Measurements from ENCODE around the gene AFAP1L2. TPM values are rescaled to one million over a fixed set of nuclear protein-coding genes. Genes with fewer than 3 reads are reported as not detected.

The AFAP1L2 gene
- total RNA-seq, 2 experiments from 2014 or later = 1.4 to 2.0 TPM

GRCh38 chr10:114328874-114329273 is 75.4 kb downstream of the AFAP1L2 start:
- no peaks in the 10 kb centered on the region for H3K27me3 Mint-ChIP-seq
- no peaks in the 10 kb centered on the region for H3K36me3 Mint-ChIP-seq (ENCODE audit: low read depth)
- POLR2A ChIA-PET = no interaction called here
- intact Hi-C loops (cut with DNase I, micrococcal nuclease) = no loop called here
- no peaks in the 10 kb centered on the region for H3K4me1 Mint-ChIP-seq
- CTCF ChIA-PET = interaction anchor here (1.1 kb wide), 1 partner anchor 25 kb away, joined by 5 read pairs; no protein-coding TSS in a partner anchor
- no peak overlapping the region for H3K4me3 Mint-ChIP-seq
- ATAC-seq (no peak), DNase-seq (no peak)
- no peak overlapping the region for H3K27ac Mint-ChIP-seq
- no peaks in the 10 kb centered on the region for H3K9me3 Mint-ChIP-seq (ENCODE audit: low read depth)

- H3K27me3 Mint-ChIP-seq = no peaks in the 10 kb centered on the region
- H3K27ac Mint-ChIP-seq = no peak overlapping the region
- POLR2A ChIA-PET = no interaction called here
- intact Hi-C loops (cut with DNase I, micrococcal nuclease) = no loop called here
- H3K4me1 Mint-ChIP-seq = no peaks in the 10 kb centered on the region
- H3K9me3 Mint-ChIP-seq (ENCODE audit: low read depth) = no peaks in the 10 kb centered on the region
- CTCF ChIA-PET = interaction anchor here (1.1 kb wide), 1 partner anchor 24 kb away, joined by 5 read pairs; no protein-coding TSS in a partner anchor
- H3K36me3 Mint-ChIP-seq (ENCODE audit: low read depth) = no peaks in the 10 kb centered on the region
- ATAC-seq = no peak
- DNase-seq = no peak
- H3K4me3 Mint-ChIP-seq = no peak overlapping the region
Measured at GRCh38 chr10:114328441-114328812, 75.9 kb downstream of the AFAP1L2 start.

GRCh38 chr10:114327537-114328440 is 76.5 kb downstream of the AFAP1L2 start:
- CTCF ChIA-PET = interaction anchor here (1.1 to 2.5 kb wide), 2 partner anchors 24 kb away, joined by 5 to 10 read pairs; no protein-coding TSS in a partner anchor
- H3K4me1 Mint-ChIP-seq = no peaks in the 10 kb centered on the region

GRCh38 chr10:114326795-114327194 is 77.5 kb downstream of the AFAP1L2 start:
- POLR2A ChIA-PET = no interaction called here
- ATAC-seq (no peak), DNase-seq (no peak)
- H3K4me3 Mint-ChIP-seq = no peak overlapping the region
- intact Hi-C loops (cut with DNase I, micrococcal nuclease) = no loop called here
- H3K27me3 Mint-ChIP-seq = no peaks in the 10 kb centered on the region
- H3K4me1 Mint-ChIP-seq = no peaks in the 10 kb centered on the region
- CTCF ChIA-PET = interaction anchor here (2.5 kb wide), 1 partner anchor 23 kb away, joined by 10 read pairs; no protein-coding TSS in a partner anchor
- no peak overlapping the region for H3K27ac Mint-ChIP-seq
- H3K9me3 Mint-ChIP-seq (ENCODE audit: low read depth) = no peaks in the 10 kb centered on the region
- no peaks in the 10 kb centered on the region for H3K36me3 Mint-ChIP-seq (ENCODE audit: low read depth)

More at GRCh38 chr10:114327537-114328440, 76.5 kb downstream of the AFAP1L2 start:
- no peak overlapping the region for H3K27ac Mint-ChIP-seq
- ATAC-seq (no peak), DNase-seq (no peak)
- intact Hi-C loops (cut with DNase I, micrococcal nuclease) = no loop called here
- no peaks in the 10 kb centered on the region for H3K36me3 Mint-ChIP-seq (ENCODE audit: low read depth)
- H3K9me3 Mint-ChIP-seq (ENCODE audit: low read depth) = no peaks in the 10 kb centered on the region
- no peaks in the 10 kb centered on the region for H3K27me3 Mint-ChIP-seq
- POLR2A ChIA-PET = no interaction called here
- H3K4me3 Mint-ChIP-seq = no peak overlapping the region

GRCh38 chr10:114323023-114323422 is 81.3 kb downstream of the AFAP1L2 start:
- POLR2A ChIA-PET = no interaction called here

GRCh38 chr10:114322344-114322743 is 82.0 kb downstream of the AFAP1L2 start:
- ChIA-PET POLR2A (no interaction called here), CTCF (interaction anchor here (0.8 to 2.8 kb wide), 2 partner anchors 18 to 61 kb away, joined by 3 to 16 read pairs; no protein-coding TSS in a partner anchor)
- Mint-ChIP-seq H3K27me3 (no peaks in the 10 kb centered on the region), H3K36me3 (ENCODE audit: low read depth) (no peaks in the 10 kb centered on the region), H3K4me1 (no peaks in the 10 kb centered on the region), H3K27ac (no peak overlapping the region), H3K9me3 (ENCODE audit: low read depth) (no peaks in the 10 kb centered on the region), H3K4me3 (no peak overlapping the region)
- ATAC-seq = no peak
- no peak for DNase-seq
- intact Hi-C loops (cut with DNase I, micrococcal nuclease) = no loop called here

More at GRCh38 chr10:114323023-114323422, 81.3 kb downstream of the AFAP1L2 start:
- CTCF ChIA-PET = interaction anchor here (0.8 to 2.8 kb wide), 2 partner anchors 19 to 62 kb away, joined by 3 to 16 read pairs; no protein-coding TSS in a partner anchor
- Mint-ChIP-seq H3K27ac (no peak overlapping the region), H3K4me1 (no peaks in the 10 kb centered on the region), H3K27me3 (no peaks in the 10 kb centered on the region), H3K4me3 (no peak overlapping the region), H3K36me3 (ENCODE audit: low read depth) (no peaks in the 10 kb centered on the region), H3K9me3 (ENCODE audit: low read depth) (no peaks in the 10 kb centered on the region)
- no peak for DNase-seq
- no peak for ATAC-seq
- intact Hi-C loops (cut with DNase I, micrococcal nuclease) = no loop called here

- no peak for DNase-seq
- ATAC-seq = no peak
- no peak overlapping the region for H3K27ac Mint-ChIP-seq
- intact Hi-C loops (cut with DNase I, micrococcal nuclease) = no loop called here
- CTCF ChIA-PET = no interaction called here
- no peaks in the 10 kb centered on the region for H3K9me3 Mint-ChIP-seq (ENCODE audit: low read depth)
- no peaks in the 10 kb centered on the region for H3K27me3 Mint-ChIP-seq
- no peak overlapping the region for H3K4me3 Mint-ChIP-seq
- no peaks in the 10 kb centered on the region for H3K4me1 Mint-ChIP-seq
- no peaks in the 10 kb centered on the region for H3K36me3 Mint-ChIP-seq (ENCODE audit: low read depth)
- POLR2A ChIA-PET = no interaction called here
Measured at GRCh38 chr10:114320249-114321116, 83.8 kb downstream of the AFAP1L2 start.

GRCh38 chr10:114319406-114320248 is 84.7 kb downstream of the AFAP1L2 start:
- intact Hi-C loops (cut with DNase I, micrococcal nuclease) = no loop called here
- H3K4me1 Mint-ChIP-seq = no peaks in the 10 kb centered on the region
- DNase-seq (no peak), ATAC-seq (no peak)
- no peaks in the 10 kb centered on the region for H3K36me3 Mint-ChIP-seq (ENCODE audit: low read depth)
- H3K27ac Mint-ChIP-seq = no peak overlapping the region
- CTCF ChIA-PET = no interaction called here
- no peak overlapping the region for H3K4me3 Mint-ChIP-seq
- H3K9me3 Mint-ChIP-seq (ENCODE audit: low read depth) = no peaks in the 10 kb centered on the region
- POLR2A ChIA-PET = no interaction called here
- H3K27me3 Mint-ChIP-seq = no peaks in the 10 kb centered on the region

GRCh38 chr10:114316744-114317143 is 87.6 kb downstream of the AFAP1L2 start:
- intact Hi-C loops (cut with DNase I, micrococcal nuclease) = no loop called here
- Mint-ChIP-seq H3K36me3 (ENCODE audit: low read depth) (no peaks in the 10 kb centered on the region), H3K9me3 (ENCODE audit: low read depth) (no peaks in the 10 kb centered on the region), H3K4me3 (no peak overlapping the region), H3K4me1 (no peaks in the 10 kb centered on the region), H3K27ac (no peak overlapping the region), H3K27me3 (no peaks in the 10 kb centered on the region)
- ChIA-PET POLR2A (no interaction called here), CTCF (no interaction called here)
- ATAC-seq = no peak
- no peak for DNase-seq

GRCh38 chr10:114315566-114316420 is 88.5 kb downstream of the AFAP1L2 start:
- no peak for DNase-seq
- Mint-ChIP-seq H3K4me3 (no peak overlapping the region), H3K9me3 (ENCODE audit: low read depth) (no peaks in the 10 kb centered on the region), H3K27ac (no peak overlapping the region), H3K36me3 (ENCODE audit: low read depth) (no peaks in the 10 kb centered on the region), H3K27me3 (no peaks in the 10 kb centered on the region), H3K4me1 (no peaks in the 10 kb centered on the region)
- POLR2A ChIA-PET = no interaction called here
- intact Hi-C loops (cut with DNase I, micrococcal nuclease) = no loop called here
- CTCF ChIA-PET = no interaction called here
- ATAC-seq = no peak
